Thymus (tissue), 11 donors: ENCODE data around the gene FAM240B. TPM values are rescaled to one million over a fixed set of nuclear protein-coding genes. Genes with fewer than 3 reads are reported as not detected.

Experiments
- DNase-seq, 9 donors: peaks; one replicate each; pipeline ENCODE4 v3.0.0-alpha.2; 2013; ENCODE audit warnings: low spot score in 9 of 9, low read depth in 6 of 9, missing footprints in 1 of 9
- H3K27ac ChIP-seq, 2 donors: one replicate each; pipeline ENCODE4 v1.5.1; 2013; ENCODE audit warnings: control low read depth in 1 of 2, low read depth in 1 of 2, low read length in 1 of 2, mild to moderate bottlenecking in 1 of 2, moderate library complexity in 1 of 2
- H3K27me3 ChIP-seq, 2 donors: one replicate each; pipeline ENCODE4 v1.5.1; 2013; ENCODE audit warnings: low read length in 1 of 2; ENCODE audit not compliant: control insufficient read depth in 2 of 2, insufficient read depth in 1 of 2
- H3K36me3 ChIP-seq, 2 donors: one replicate each; pipeline ENCODE4 v1.5.1; 2013; ENCODE audit warnings: low read length in 1 of 2, mild to moderate bottlenecking in 1 of 2, moderate library complexity in 1 of 2; ENCODE audit not compliant: control insufficient read depth in 2 of 2, insufficient read depth in 2 of 2
- H3K4me1 ChIP-seq, 2 donors: one replicate each; pipeline ENCODE4 v1.5.1; 2013; ENCODE audit warnings: low read length in 2 of 2; ENCODE audit not compliant: control insufficient read depth in 2 of 2, insufficient read depth in 2 of 2
- H3K4me3 ChIP-seq, 2 donors: one replicate each; pipeline ENCODE4 v1.5.1; 2013; ENCODE audit warnings: low read length in 2 of 2, control low read depth in 1 of 2, mild to moderate bottlenecking in 1 of 2
- H3K9me3 ChIP-seq, 2 donors: one replicate each; pipeline ENCODE4 v1.5.1; 2013; ENCODE audit warnings: low read length in 1 of 2, mild to moderate bottlenecking in 1 of 2; ENCODE audit not compliant: control insufficient read depth in 2 of 2, insufficient read depth in 1 of 2
- WGBS: extraction: QIAGEN DNeasy Blood & Tissue Kit; methylation state at CpG from one replicate; pipeline ENCODE4 v1.1.7; 2013; 5-methylcytosine and 5-hydroxymethylcytosine counted together
- polyA plus RNA-seq: library from polyadenylated mRNA; stranded (reverse); fragments of 200-250 nt; gene quantifications from one replicate; pipeline ENCODE4 v1.2.3, GENCODE V29; 2013
- total RNA-seq: library from RNA; stranded (reverse); fragments of 120-200 nt; gene quantifications from one replicate; pipeline ENCODE4 v1.2.4, GENCODE V29; 2013
- donor health status: healthy.

FAM240B gene
- total and polyA plus RNA-seq, 2 donors: 0.16 TPM; not detected in 1

DNA sequence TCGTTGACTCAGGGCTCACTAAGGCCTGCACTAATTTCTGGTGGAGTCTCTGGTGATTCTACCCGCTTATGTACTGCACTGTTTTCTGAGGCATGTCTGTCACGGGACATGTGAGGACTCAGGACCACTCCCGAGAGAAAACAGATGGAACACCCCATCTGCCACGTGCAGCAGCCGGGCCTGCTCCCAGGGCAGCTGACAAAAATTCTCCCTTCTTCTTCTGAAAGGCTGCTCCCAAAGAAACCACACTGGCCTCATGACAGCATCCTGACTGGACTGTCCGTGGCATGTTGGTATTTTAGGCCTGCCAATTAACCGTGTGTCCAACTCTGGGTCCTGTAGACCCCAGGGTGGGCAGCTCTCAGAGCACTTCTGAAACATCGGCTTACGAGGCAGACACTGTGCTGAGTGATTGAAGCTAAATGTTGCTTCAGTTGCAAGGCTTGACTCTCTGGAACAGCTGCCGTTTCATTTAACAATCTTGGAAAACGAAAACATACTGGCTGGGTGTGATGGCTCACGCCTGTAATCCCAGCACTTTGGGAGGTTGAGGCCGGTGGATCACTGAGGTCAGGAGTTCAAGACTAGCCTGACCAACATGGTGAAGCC, 39.0 kb downstream of the FAM240B start:
- Histone ChIP-seq H3K4me3 (no peak overlapping the region), H3K27ac (no peak overlapping the region), H3K9me3 (no peaks in the 10 kb centered on the region), H3K36me3 (no peaks in the 10 kb centered on the region), H3K4me1 (no peaks in the 10 kb centered on the region), H3K27me3 (no peaks in the 10 kb centered on the region)
- DNase-seq: no peak
- WGBS: 94% methylated on average over 14 of the region's 14 CpGs

DNA sequence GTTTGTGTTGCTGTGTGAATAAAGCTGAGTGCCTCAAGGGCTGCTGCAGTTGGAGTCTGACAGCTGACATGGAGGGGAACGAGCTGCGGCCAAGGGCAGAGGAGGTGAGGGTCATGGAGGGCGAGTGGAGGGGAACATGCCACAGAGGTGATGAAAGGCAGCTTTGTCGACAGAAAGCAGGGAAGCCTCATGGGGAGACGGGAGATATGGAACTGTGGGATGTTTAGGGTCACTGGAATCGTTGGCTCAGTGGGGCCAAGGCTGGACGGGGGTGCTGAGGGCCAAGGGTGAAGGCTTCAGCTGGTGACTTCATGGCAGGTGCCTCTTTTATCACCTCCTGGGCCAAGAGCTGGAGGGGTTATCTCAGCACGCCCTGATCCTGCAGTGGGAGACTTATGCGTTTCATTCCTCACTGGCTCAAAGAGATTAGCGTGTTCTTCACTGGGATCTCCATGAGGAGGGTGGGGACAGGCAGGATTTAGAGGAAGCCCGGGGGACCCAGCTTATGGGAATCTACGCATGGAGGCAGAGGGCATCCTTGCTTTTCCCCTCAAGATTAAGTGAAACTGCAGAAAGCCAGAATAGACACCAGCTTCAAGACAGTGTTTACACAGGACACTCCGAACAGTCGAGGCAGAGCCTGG, 42.2 kb downstream of the FAM240B start:
- no peaks in the 10 kb centered on the region for H3K9me3 ChIP-seq
- DNase-seq: no peak
- H3K4me3 ChIP-seq: no peak overlapping the region
- H3K27me3 ChIP-seq: no peaks in the 10 kb centered on the region
- H3K36me3 ChIP-seq: no peaks in the 10 kb centered on the region
- H3K27ac ChIP-seq: no peak overlapping the region
- no peaks in the 10 kb centered on the region for H3K4me1 ChIP-seq
- WGBS: 89% methylated on average over 14 of the region's 14 CpGs

DNA sequence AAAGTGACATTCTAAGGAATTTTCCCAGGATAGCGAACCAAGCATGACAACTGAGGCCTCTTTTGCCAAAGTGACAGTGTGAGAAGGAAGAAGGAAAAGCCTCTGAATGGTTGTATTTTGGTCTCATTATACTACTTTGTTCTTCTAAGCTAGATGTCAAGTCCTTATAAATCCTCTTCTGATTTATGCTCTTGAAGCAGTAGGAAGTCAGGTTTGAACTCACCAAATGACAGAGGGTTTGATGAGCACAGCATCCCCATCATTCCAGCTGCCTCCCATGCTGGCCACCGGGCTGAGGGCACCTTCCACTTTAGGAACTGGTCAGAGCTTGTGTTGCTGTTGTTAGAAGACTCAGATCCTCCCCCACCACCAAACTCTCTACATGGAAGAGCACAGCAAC, 44.1 kb downstream of the FAM240B start:
- Histone ChIP-seq H3K4me1 (no peaks in the 10 kb centered on the region), H3K4me3 (no peak overlapping the region), H3K9me3 (no peaks in the 10 kb centered on the region), H3K36me3 (no peaks in the 10 kb centered on the region), H3K27ac (no peak overlapping the region), H3K27me3 (no peaks in the 10 kb centered on the region)
- no peak for DNase-seq
- 84% methylated on average over 2 of the region's 2 CpGs for WGBS

DNA sequence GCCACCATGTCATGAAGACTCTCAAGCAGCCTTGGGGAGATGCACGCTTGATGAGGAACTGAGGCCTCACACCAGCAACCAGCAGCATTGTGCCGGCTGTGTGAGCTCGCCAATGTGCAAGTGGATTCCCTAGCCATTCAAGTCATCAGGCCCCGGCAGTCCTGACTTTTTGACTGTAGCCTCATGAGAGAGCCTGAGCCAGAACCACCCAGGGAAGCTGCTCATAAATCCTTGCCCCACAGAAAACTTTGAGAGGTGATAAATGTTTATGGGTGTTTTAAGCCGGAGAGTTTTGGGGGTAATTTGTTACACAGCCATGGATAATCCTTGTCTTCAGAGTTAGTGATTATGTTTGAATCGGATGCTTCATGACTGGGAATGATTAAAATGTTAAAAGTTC, 44.7 kb downstream of the FAM240B start:
- H3K27me3 ChIP-seq: no peaks in the 10 kb centered on the region
- H3K4me3 ChIP-seq: no peak overlapping the region
- WGBS: 97% methylated on average over 6 of the region's 6 CpGs
- no peaks in the 10 kb centered on the region for H3K9me3 ChIP-seq
- H3K4me1 ChIP-seq: no peaks in the 10 kb centered on the region
- H3K27ac ChIP-seq: no peak overlapping the region
- H3K36me3 ChIP-seq: no peaks in the 10 kb centered on the region
- DNase-seq: no peak

DNA sequence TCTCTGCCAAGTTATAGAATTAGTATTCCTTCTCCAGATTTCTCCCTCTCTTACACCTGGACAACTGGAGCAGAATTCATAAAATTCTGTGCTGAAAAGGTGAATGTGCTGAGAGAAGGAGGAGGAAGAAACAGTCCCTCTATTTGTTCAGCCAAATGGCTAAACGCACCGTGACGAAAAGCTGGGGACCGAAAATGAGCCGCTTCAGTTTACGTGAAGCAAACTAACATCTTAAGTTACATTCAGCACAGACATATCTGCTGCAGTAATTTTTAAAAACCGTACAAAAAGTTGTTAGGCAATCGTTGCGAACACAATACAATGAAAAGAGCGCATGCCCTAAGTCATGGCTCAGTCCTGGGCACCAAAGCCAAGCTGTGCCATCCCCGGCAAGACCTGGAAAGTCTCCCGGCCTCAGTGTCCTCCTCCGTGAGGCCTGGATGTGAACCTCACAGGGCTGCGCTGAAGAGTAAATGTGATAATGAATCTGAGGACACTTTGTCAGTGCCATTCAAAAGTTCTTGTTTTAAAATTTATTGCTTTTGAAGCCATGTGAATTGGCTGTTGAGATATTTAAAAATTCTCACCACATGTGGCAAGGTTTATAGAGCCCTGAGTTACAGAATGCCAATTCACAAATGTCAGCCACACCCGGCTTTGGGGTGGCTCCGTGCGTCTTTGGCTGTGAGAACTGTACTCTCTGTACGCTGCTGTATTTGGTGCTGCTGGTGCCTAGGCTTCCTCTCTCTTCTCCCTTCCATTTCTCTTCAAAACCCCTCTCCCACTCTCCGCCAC, 46.3 kb downstream of the FAM240B start:
- WGBS: 93% methylated on average over 19 of the region's 19 CpGs
- Histone ChIP-seq H3K9me3 (no peaks in the 10 kb centered on the region), H3K36me3 (no peaks in the 10 kb centered on the region)

DNA sequence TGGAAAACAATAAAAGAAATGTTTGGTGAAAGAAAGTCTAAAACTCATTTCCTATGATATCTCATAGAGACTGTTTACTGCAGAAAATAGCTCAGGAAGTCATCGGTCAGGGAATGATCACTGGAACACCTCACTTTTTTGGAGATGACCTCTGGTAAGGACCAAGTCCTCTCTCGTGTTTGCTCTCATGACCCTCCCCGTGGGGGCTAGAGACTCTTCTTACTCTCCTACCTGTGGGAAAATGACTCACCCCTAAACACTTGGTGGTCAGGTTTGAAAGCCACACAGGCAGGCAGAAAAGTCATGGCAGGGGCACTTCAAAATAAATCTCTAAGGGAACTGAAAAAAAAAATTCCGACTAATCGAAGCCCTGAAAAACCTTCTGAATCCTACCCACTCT, 48.2 kb downstream of the FAM240B start:
- H3K27ac ChIP-seq: no peak overlapping the region
- WGBS: 83% methylated on average over 5 of the region's 5 CpGs
- DNase-seq: no peak
- H3K36me3 ChIP-seq: no peaks in the 10 kb centered on the region
- H3K27me3 ChIP-seq: no peaks in the 10 kb centered on the region
- no peaks in the 10 kb centered on the region for H3K4me1 ChIP-seq
- H3K4me3 ChIP-seq: no peak overlapping the region
- no peaks in the 10 kb centered on the region for H3K9me3 ChIP-seq

More for the DNA sequence above, 46.3 kb downstream of the FAM240B start:
- no peak overlapping the region for H3K4me3 ChIP-seq
- no peak overlapping the region for H3K27ac ChIP-seq
- H3K4me1 ChIP-seq: no peaks in the 10 kb centered on the region
- no peak for DNase-seq
- no peaks in the 10 kb centered on the region for H3K27me3 ChIP-seq

DNA sequence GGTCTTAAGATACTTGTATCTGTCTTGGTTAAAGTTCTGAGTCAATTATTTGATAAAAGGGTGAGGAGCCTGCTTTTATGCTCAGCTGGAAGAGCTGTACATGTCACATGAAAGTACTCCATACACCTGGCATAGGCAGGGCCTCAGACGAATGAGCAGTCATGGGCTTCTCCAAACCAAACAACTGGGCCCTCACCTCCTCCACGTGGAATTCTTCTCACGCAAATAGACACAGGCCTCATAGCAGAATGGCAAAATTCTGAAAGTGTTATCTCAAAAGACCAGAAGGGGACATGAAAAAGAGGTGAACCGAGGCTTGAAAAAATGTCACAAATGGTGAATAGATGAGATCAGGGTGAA, 48.6 kb downstream of the FAM240B start:
- WGBS: 89% methylated on average over 4 of the region's 4 CpGs
- DNase-seq: no peak
- H3K9me3 ChIP-seq: no peaks in the 10 kb centered on the region
- no peak overlapping the region for H3K4me3 ChIP-seq
- no peaks in the 10 kb centered on the region for H3K27me3 ChIP-seq
- no peaks in the 10 kb centered on the region for H3K36me3 ChIP-seq
- H3K4me1 ChIP-seq: no peaks in the 10 kb centered on the region
- H3K27ac ChIP-seq: no peak overlapping the region

DNA sequence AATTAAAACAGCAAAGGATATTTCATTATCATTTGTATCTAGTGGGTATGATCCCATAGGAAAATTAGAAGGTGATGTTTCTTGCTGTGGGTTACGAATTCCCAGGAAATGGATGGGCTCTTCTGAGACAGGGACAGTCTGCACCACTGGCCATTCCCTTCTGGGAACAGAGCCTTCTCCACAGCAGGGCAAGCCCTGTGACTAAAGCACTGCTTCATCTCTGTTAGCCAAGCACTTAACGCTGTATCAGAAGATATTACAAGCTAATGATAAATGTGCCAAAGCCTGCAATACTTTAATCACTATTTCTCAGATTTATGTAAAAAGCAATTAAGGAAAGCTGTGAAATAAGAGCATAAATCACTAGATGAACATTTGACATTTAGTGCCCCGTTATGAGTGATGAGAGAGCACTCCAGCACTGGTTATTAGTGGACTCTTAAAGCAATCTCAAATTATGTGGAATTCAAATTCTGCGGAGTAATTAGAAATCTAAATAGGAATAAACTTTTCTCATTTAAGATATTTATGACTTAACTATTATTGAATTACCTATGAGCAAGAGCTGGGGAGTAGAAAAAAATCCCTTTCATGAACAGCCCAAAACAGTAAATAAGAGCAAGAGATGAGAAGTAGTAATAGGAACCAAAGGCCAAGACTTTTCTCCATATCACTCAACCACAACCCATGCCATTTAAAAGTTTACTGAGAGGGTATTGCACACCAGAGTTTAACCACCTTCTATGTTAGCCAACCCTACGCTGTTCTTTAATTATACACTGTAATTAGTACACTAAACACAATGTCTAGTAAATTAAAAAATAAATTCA, 49.2 kb downstream of the FAM240B start:
- no peaks in the 10 kb centered on the region for H3K4me1 ChIP-seq
- H3K36me3 ChIP-seq: no peaks in the 10 kb centered on the region
- no peaks in the 10 kb centered on the region for H3K9me3 ChIP-seq
- 97% methylated on average over 5 of the region's 5 CpGs for WGBS
- DNase-seq: no peak
- H3K27ac ChIP-seq: no peak overlapping the region
- H3K27me3 ChIP-seq: no peaks in the 10 kb centered on the region
- H3K4me3 ChIP-seq: no peak overlapping the region
